Smooth muscle cell (in vitro differentiated cells): Measurements from ENCODE around the gene ATP2C2. TPM values are rescaled to one million over a fixed set of nuclear protein-coding genes. Genes with fewer than 3 reads are reported as not detected.

Source experiments
- DNase-seq: peaks from one replicate; lab custom pipeline; 2025; ENCODE audit not compliant: unreplicated experiment; lab: John Stamatoyannopoulos, UW
- H2AFZ ChIP-seq: fragments of 200-600 bp; sonication (generic); 2 replicates; pipeline ENCODE4 v1.6.0; 2016; ENCODE audit warnings: antibody characterized with exemption, low read depth, mild to moderate bottlenecking
- H3F3A ChIP-seq: fragments of 200-600 bp; sonication (generic); 2 replicates; pipeline ENCODE4 v1.6.0; 2017; ENCODE audit warnings: antibody characterized with exemption, low read depth
- H3K27ac ChIP-seq: fragments of 200-600 bp; sonication (generic); 2 replicates; pipeline ENCODE4 v1.5.1; 2016; ENCODE audit warnings: low read depth, mild to moderate bottlenecking
- H3K27me3 ChIP-seq: fragments of 200-600 bp; sonication (generic); 2 replicates; pipeline ENCODE4 v1.6.1; 2016; ENCODE audit warnings: low read depth, mild to moderate bottlenecking
- H3K36me3 ChIP-seq: fragments of 200-600 bp; sonication (generic); 2 replicates; pipeline ENCODE4 v1.5.1; 2016; ENCODE audit warnings: low read depth
- H3K4me1 ChIP-seq: fragments of 200-600 bp; sonication (generic); 2 replicates; pipeline ENCODE4 v1.5.1; 2016; ENCODE audit warnings: low read depth
- H3K4me2 ChIP-seq: fragments of 200-600 bp; sonication (generic); 2 replicates; pipeline ENCODE4 v1.6.0; 2016; ENCODE audit warnings: mild to moderate bottlenecking
- H3K4me3 ChIP-seq: fragments of 200-600 bp; sonication (generic); 2 replicates; pipeline ENCODE4 v1.5.1; 2016; ENCODE audit warnings: mild to moderate bottlenecking
- H3K79me2 ChIP-seq: fragments of 200-600 bp; sonication (generic); 2 replicates; pipeline ENCODE4 v1.6.0; 2016; ENCODE audit warnings: low read depth, mild to moderate bottlenecking
- H3K9ac ChIP-seq: fragments of 200-600 bp; sonication (generic); 2 replicates; pipeline ENCODE4 v1.6.0; 2016; ENCODE audit warnings: low read depth
- H3K9me3 ChIP-seq: fragments of 200-600 bp; sonication (generic); replicated peaks from 2 replicates; pipeline ENCODE4 v1.5.1; 2016; ENCODE audit warnings: low read depth
- H4K20me1 ChIP-seq: fragments of 200-600 bp; sonication (generic); 2 replicates; pipeline ENCODE4 v1.6.0; 2016; ENCODE audit warnings: low read depth
- WGBS: methylation state at CpG from one replicate; pipeline ENCODE4 v1.1.7; 2016; ENCODE audit warnings: low lambda C conversion rate; 5-methylcytosine and 5-hydroxymethylcytosine counted together
- polyA plus RNA-seq: library from polyadenylated mRNA; unstranded; fragments of >200 nt; fragmentation: Nextera tagmentation; extraction: Ambion mirVana; gene quantifications from 2 replicates; pipeline ENCODE4 v1.2.1, GENCODE V29; 2016
- total RNA-seq: library from RNA; depleted of rRNA; stranded (reverse); fragments of >200 nt; gene quantifications from 2 replicates; pipeline ENCODE4 v1.2.3, GENCODE V29; 2014
- TF ChIP-seq, protein P1 (sequence below): fragments of 200-600 bp; sonication (generic); IDR thresholded peaks from 2 replicates; pipeline ENCODE4 v1.5.1; 2017; ENCODE audit warnings: borderline replicate concordance, mild to moderate bottlenecking, antibody characterized with exemption; ENCODE audit not compliant: insufficient read depth, poor library complexity, severe bottlenecking

The ATP2C2 gene
- total and polyA plus RNA-seq, 2 experiments from 2014 or later, result 3.1 to 4.1 TPM

DNA sequence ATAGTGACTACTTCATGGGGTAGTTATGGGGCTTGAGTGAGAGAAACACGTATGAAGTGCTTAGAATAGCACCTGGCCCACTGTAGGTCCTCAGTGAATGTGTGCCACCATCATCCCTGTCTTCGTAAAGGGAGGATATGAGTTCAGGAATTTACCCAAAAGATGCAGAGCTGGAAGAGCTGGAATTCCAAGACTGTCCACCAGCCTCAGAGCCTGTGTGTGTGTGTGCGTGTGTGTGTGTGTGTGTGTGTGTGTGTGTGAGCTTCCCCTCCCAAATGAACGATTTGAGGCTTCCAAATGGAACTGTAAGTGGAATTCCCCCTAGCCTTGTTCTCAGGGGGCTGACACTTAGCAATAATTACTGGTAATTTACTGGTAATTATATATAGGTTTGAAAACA, 46.4 kb upstream of the ATP2C2 start:
- Histone ChIP-seq H3K4me2 (no peak overlapping the region), H3K4me1 (no peaks in the 10 kb centered on the region), H3K27ac (no peak overlapping the region), H3K9me3 (no peaks in the 10 kb centered on the region), H3K9ac (no peak overlapping the region), H2AFZ (no peak overlapping the region), H4K20me1 (no peaks in the 10 kb centered on the region), H3F3A (no peaks in the 10 kb centered on the region), H3K79me2 (no peaks in the 10 kb centered on the region), H3K36me3 (peaks cover 2% of the 10 kb centered on the region), H3K27me3 (no peaks in the 10 kb centered on the region), H3K4me3 (no peak overlapping the region)
- TF ChIP-seq, protein P1, sequence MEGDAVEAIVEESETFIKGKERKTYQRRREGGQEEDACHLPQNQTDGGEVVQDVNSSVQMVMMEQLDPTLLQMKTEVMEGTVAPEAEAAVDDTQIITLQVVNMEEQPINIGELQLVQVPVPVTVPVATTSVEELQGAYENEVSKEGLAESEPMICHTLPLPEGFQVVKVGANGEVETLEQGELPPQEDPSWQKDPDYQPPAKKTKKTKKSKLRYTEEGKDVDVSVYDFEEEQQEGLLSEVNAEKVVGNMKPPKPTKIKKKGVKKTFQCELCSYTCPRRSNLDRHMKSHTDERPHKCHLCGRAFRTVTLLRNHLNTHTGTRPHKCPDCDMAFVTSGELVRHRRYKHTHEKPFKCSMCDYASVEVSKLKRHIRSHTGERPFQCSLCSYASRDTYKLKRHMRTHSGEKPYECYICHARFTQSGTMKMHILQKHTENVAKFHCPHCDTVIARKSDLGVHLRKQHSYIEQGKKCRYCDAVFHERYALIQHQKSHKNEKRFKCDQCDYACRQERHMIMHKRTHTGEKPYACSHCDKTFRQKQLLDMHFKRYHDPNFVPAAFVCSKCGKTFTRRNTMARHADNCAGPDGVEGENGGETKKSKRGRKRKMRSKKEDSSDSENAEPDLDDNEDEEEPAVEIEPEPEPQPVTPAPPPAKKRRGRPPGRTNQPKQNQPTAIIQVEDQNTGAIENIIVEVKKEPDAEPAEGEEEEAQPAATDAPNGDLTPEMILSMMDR, result no peak
- 65% methylated on average over 4 of the region's 4 CpGs for WGBS
- DNase-seq, result no peak

DNA sequence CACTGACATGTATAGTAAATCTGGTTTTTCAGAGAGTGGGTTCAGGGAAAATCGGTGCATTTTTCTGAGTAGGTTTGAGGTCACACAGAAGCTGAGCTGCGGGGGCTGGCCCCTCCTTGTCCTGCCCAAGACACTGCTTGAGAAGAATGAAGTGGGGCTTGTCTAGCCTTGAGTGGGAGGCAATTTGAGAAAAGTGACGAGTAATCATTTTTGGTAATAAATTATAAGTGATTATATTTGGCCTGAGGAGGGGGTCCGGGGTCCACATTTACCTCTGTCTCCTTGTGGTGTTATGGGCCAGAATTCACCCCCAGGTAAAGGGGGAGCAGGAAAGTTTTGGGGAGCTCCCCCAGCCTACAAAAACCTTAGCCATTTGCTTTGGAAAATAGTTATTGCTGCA, 45.6 kb upstream of the ATP2C2 start:
- DNase-seq, result no peak
- H3K27ac ChIP-seq, result no peak overlapping the region
- WGBS, result 88% methylated on average over 4 of the region's 4 CpGs

DNA sequence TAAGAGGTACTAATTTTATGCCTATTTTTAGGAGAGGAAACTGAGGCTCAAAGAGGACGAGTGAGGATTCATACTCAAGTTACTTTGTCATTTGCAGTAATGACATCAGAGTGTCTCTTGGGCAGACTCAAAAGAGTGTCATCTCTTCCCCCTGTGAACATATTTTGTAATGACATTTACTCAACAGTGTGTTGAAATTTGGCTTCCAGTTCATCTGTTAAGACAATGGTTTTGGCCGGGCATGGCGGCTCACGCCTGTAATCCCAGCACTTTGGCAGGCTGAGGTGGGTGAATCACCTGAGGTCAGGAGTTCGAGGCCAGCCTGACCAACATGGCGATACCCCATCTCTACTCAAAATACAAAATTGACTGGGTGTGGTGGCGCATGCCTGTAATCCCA, 44.7 kb upstream of the ATP2C2 start:
- H3K9ac ChIP-seq, result no peak overlapping the region
- H3K27me3 ChIP-seq, result no peaks in the 10 kb centered on the region
- TF ChIP-seq, protein P1, result no peak
- H3K4me2 ChIP-seq, result no peak overlapping the region
- H3K4me1 ChIP-seq, result no peaks in the 10 kb centered on the region
- no peaks in the 10 kb centered on the region for H4K20me1 ChIP-seq
- no peak overlapping the region for H3K4me3 ChIP-seq
- no peaks in the 10 kb centered on the region for H3F3A ChIP-seq
- peaks cover 8% of the 10 kb centered on the region for H3K36me3 ChIP-seq
- H3K79me2 ChIP-seq, result no peaks in the 10 kb centered on the region
- DNase-seq, result no peak
- no peaks in the 10 kb centered on the region for H3K9me3 ChIP-seq
- H2AFZ ChIP-seq, result no peak overlapping the region
- 91% methylated on average over 7 of the region's 7 CpGs for WGBS
- H3K27ac ChIP-seq, result peak overlapping the region; percentile 63

More for the DNA sequence above, 45.6 kb upstream of the ATP2C2 start:
- Histone ChIP-seq H3K27me3 (no peaks in the 10 kb centered on the region), H2AFZ (no peak overlapping the region), H3K9ac (no peak overlapping the region), H3K4me2 (no peak overlapping the region), H3K4me1 (no peaks in the 10 kb centered on the region), H3K79me2 (no peaks in the 10 kb centered on the region), H4K20me1 (no peaks in the 10 kb centered on the region), H3F3A (no peaks in the 10 kb centered on the region), H3K9me3 (no peaks in the 10 kb centered on the region), H3K36me3 (peaks cover 8% of the 10 kb centered on the region), H3K4me3 (no peak overlapping the region)
- TF ChIP-seq, protein P1, result no peak

DNA sequence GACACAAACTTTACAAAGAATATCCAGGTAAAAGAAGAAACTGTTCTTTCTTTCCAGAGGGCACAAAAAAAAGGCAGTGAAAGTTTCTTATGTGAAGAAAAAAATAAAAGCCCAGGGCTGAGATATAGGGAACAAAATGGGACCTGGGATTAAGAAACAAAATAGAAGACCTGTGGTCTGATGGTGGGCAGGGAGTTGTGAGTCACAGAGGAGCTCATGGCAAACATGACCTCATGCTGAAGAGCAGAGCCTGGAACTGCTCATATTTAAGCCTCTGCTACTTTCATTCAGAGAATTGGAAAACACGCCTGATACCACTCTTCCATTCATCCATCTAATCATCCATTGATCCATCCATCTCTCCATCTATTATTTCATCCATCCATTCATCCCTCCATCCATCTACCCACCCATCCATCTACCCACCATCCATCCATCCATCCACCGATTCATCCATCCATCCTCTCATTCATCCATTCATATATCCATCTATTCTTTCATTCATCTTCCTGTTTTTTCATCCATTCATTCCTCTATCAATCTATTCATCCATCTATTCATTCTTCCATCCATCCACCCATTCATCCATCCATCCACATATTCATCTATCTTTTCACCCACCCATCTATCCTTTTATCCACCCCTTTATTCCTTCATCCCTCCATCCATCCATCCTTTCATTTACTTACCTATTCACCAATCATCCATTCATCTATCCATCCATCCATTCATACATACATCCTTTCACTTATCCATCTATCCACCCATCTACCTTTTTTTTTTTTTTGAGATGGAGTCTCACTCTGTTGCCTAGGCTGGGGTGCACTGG, 43.7 kb upstream of the ATP2C2 start:
- no peaks in the 10 kb centered on the region for H3F3A ChIP-seq
- 47% methylated on average over 2 of the region's 2 CpGs for WGBS
- H3K9me3 ChIP-seq, result no peaks in the 10 kb centered on the region
- no peak overlapping the region for H3K4me3 ChIP-seq
- TF ChIP-seq, protein P1, result no peak
- peaks cover 8% of the 10 kb centered on the region for H3K36me3 ChIP-seq
- no peak overlapping the region for H3K4me2 ChIP-seq
- peak overlapping the region; percentile 63 for H3K27ac ChIP-seq
- no peak for DNase-seq
- no peaks in the 10 kb centered on the region for H3K4me1 ChIP-seq
- no peaks in the 10 kb centered on the region for H3K27me3 ChIP-seq
- no peaks in the 10 kb centered on the region for H3K79me2 ChIP-seq
- no peaks in the 10 kb centered on the region for H4K20me1 ChIP-seq
- no peak overlapping the region for H3K9ac ChIP-seq
- H2AFZ ChIP-seq, result no peak overlapping the region
